Esophagus mucosa (tissue), 1 donor: ENCODE measurements around the gene COPS2. TPM values are rescaled to one million over a fixed set of nuclear protein-coding genes. Genes with fewer than 3 reads are reported as not detected.
"Not testable (repeated sequence)": the region's sequence is repeated elsewhere in the genome, so short reads cannot be mapped to it uniquely, and the experiment has no call there.

Experiments used
- ATAC-seq: fragments of 200-7000 bp; cut with Tn5 transposase; one replicate; pipeline ENCODE4 v1.9.1; 2020
- total RNA-seq: library from RNA; stranded (reverse); gene quantifications from one replicate; pipeline ENCODE4 v1.2.4, GENCODE V29; 2023
- donor health status: DM: yes; HTN: yes; CAD: no.

The COPS2 gene
- total RNA-seq, 1 donor from 2014 or later: 53.2 TPM

DNA sequence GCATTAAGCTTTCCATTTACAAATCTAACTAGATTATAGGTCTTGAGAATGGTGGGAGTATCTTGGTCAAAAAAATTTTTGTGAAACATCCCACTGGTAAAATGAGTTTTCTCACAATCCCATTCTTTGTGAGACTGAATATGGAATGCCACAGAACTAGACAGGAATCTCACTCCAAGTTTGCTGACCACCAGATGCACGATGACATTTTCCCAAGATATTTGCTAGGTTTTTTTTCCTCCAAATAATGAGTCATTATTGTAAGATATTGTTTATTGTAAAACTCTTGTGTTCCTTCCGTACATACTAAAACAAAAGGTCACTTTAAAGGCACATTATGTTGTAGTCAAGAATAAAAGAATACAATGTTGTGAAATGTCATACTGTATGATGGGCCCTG lies 53.9 kb downstream of the COPS2 start:
- no peak for ATAC-seq

DNA sequence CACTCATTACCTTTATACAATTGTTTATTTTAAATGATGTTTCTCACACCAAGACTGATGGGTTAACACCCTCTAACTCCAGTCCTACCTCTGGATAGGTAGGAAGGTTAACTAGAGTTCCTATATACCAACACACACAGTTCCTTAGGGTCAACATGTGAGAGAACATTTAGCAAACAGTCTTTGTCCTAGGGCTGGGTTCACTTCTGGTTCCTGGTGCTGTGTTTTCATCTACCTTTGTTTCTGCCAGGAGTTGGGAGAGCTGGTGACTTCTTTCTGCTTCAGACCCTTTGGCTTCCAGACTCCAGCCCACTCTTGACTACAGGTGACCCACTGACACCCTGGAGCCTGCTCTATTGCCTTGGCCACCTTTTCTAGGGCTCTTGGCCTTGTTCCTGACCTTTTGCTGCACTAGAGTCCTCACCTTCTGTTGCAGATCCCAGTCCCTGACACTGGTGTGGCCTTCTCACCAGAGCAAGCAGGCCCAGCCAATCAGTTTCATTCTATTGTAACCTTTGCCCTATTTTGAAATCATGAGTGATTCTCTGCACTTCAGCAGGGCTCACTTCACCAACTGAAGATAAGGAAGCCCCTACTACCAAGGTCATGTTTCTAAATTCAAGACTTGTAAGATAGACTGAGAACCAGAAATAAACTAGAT lies 59.2 kb downstream of the COPS2 start:
- ATAC-seq: no peak

DNA sequence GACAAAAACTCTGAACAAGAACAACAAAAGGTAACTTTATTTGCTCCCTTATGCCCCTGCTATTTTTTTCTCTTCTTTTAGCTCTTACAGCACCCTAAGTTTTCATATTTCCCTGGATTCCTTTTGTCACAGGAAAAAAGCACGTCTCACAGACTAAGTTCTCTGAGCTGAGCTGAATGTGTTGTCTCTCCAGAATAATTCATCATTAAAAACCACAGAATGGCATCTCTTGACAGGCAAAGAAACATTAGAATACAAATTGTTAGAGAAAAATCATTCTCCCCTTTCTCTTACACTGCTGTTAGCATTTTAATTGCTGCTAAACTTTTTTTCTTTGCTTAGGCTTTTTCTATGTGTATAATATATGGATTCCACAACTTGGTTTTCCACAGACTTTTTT lies 60.5 kb downstream of the COPS2 start:
- ATAC-seq: no peak

DNA sequence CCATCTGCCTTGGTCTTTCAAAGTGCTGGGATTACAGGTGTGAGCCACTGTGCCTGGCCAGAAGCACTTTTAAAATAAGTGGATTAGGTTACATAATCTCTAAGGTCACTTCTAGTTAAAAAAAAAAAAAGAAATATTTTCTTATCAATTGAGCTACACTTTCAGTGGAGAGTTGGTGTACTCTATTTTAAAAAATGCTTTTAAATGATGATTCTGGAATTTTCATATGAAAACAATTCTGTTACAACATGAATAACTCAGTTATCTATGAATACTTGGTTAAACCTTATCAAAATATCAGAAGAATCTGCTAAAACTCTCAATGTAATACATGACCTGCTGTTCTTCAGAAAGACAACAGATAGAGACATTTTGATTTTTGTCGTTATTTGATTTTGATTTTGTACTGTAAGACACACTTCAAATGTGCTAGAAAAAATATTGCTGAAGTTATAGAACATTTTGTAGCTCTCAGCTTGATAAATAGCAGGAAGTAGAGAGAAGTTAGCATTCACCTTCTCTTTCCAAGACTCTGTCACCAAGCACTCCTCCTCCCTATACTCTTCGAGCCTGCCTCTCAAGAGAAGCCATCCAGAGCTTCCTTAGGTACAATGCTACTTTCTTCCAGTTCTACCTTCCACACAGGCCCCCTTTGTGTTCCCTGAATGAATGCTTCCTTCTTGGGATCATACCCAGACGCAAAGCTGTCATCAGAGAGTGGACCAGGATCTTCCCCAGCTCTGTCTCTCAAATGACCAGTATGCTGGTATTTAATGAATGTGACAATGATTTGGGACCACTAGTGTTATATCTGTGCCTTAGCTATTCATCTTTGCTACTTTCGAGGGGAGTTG lies 61.9 kb downstream of the COPS2 start:
- ATAC-seq: no peak

DNA sequence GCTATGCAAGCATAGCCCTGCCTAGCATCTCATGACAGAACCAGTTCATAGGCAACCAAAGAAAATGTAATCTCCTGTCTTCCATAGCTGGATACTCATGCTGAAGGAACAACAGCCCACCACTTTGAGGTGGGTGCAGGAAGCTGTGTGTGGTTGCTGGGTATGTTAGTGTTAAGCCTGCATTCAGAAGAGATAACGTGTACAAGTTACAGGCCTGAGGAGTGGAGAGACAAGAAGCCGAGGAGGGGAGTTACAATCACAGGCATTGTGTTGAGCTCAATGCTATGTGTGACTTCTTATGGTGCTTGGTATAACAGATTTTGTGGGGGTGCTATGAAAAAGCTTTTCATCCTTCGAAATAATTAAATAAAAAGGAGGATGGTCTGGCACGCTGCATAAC lies 66.4 kb downstream of the COPS2 start:
- no peak for ATAC-seq

DNA sequence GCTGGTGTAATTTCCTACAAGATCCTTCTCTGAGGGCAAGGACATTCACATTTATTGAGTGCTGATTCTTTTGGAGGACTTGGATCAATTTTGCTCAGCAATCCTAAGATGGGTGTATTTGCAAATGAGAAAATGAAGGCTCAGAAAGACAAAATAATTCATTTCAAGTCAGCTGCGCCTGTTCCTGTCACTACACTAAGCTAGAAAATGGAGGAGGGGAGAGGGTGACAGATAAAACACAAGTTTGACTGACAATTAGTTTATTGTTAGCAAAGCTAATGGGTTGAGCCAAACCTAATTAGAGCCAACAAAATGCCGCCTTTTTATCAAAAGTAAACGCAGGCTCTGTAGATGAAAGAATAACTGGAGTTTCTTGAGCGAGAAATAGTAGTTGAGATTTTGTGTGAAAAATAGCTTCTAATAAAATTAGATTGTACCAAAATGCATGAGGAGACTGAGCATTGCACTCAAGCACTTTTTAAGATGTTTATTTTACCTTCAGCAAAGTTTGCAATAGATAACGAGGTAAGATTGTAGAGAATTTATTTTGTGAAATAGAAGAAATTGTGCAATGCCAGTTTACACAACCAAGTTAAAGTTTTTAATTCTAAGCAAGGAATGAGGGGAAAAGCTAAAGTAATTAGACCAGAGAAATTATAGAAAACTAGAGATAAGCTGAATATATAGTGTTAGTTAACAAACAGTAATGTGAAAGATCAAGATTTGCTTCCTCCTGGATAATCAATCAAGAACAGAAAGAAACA lies 69.5 kb downstream of the COPS2 start:
- ATAC-seq: no peak

DNA sequence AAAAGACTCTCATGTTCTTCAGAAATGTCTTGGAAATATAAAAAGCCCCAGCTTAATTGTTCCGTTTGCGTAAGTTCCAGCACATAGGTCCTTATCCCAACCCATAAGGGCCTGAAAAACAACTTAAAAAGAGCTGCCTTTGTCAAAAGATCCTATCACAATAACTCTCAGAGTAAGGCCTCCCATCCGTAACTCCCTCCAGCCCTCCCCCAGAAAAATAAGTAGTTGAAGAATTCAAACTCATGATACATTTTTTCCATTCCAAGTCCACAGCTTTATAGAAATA lies 71.2 kb downstream of the COPS2 start:
- ATAC-seq: no peak

DNA sequence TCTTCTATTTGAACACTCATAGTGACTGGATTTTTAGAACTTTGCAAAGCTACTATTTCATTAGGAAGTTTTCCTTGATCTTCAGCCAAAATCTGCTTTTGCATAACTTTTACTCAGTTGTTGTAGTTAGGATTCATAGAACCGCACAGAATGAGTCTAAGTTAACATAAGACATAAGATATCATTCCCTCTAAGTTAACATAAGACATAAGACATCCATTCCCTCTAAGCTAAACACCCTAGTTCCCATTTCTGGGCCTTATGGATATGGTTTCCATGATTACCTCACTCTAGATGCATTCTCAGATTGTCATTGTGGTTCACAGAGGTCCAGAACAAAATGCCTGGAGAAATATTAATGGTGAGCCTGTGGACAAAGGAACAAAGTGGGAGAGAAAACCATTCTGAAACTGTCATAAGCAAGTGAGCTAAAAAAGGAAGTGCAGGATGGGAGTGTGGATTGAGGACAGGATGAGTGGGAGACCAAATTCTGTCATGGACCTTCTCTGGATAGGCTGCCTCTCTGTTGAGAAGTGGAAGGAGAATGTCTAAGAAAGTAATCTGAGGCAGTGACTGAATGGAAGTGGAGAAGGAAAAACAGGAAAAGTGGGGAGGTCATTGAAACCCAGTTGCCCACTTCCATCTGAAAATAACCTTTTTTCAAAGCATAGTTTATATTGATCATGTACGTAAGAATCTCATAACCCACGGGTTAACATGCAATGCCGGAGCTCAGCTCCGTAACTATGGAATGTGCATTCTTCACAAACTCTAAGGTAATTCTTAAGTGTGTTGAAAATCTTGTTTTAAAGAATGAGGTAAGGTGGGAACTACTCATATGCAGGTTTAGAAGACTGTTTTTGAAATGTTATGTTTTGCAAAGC lies 71.8 kb downstream of the COPS2 start:
- no peak for ATAC-seq

DNA sequence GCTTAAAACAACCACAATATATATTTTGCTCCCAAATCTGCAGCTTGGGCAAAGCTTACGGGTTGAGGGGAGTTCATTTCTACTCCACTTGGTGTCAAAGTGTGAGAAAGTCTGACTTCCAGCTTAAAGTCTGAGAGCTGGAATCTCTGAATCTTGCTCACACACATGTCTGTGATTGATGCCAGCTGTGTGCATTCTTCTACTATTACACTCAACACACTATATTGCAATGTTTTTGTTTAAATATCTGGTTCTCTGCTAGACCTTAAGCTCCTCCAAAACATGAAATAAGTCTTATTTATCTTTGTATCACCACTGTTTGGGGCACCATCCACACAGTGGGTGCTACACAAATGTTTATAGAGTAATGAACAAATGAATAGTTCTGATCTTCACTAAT lies 72.4 kb downstream of the COPS2 start:
- no peak for ATAC-seq

DNA sequence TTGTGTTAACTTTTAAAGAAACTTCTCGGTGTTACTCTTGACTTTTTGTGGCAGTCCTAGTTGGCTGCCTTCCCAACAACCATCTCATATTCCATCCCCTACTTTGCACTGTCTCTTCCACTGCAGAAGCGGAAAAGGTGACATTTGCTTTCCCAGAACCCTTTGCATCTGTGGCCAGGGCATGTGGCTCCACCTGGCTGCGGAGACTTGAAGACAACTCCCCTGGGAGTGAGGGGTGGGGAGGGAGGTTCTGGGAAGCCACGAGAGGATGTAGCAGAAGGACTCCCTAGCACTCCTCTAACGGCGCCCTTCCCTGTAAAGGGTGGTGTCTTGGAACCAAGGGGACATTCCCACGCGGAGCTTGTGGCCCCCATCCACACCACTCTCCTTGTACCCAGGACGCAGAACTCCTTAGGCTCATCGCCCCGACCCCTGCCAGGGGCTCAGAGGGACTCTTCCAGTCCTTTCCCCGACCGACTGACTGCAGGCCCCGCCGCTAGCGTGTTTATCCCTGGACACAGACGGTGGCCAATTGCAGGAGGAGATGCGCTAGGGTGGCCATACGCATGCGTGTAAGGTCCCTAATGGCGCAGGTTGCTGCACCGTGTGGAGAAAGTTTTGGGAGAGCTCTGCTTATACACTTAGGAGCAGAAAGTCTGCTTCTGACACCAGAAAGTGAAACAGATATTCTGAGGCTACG lies 75.9 kb downstream of the COPS2 start:
- no peak for ATAC-seq

DNA sequence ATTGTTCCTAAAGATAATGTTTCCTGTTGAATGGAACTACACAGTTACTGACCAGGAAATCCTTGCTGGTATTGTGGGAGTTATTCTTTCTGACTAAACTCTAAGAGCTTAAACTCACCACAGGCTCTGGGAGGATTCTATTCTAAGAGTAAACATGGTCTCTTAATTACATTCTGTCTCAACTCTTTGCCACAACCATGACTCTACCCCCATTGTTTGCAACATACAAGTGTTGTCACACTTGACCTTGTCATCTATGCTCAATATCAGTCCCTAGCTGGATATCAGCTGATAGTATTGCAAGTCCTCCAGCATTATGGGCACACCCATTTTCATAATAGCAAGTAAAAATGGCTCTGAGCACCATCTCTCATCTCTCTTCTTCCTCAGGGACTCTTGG lies 79.5 kb downstream of the COPS2 start:
- ATAC-seq: no peak

DNA sequence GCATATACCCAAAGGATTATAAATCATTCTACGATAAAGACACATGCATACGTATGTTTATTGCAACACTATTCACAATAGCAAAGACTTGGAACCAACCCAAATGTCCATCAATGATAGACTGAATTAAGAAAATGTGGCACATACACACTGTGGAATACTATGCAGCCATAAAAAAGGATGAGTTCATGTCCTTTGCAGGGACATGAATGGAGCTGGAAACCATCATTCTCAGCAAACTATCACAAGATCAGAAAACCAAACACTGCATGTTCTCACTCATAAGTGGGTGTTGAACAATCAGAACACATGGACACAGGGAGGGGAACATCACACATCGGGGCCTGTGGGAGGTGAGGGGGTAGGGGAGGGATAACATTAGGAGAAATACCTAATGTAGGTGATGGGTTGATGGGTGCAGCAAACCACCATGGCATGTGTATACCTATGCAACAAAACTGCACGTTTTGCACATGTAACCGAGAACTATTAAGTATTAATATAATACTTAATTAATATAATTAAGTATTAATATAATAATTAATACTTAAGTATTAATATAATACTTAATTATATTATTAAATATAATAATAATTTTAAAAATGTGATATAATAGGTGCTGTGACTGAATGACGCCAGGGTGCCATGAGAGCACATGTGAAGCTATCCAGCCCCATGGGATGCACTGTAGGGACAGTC lies 80.7 kb downstream of the COPS2 start:
- not testable (repeated sequence) for ATAC-seq

Other genes with a start within 250 kb of the COPS2 start
- gene SHC4, start 191.7 kb downstream of the COPS2 start, total RNA-seq: not detected
- gene SECISBP2L, start 109.2 kb downstream of the COPS2 start, total RNA-seq: 19.3 TPM
- 16.7 TPM for gene GALK2, start 14.6 kb upstream of the COPS2 start, total RNA-seq